ENCODE results near the gene AP1B1. TPM values are rescaled to one million over a fixed set of nuclear protein-coding genes. Genes with fewer than 3 reads are reported as not detected.

AP1B1 gene
- total and polyA plus RNA-seq, 4 donors: 17.6 to 63.4 (median 44.0) TPM

GRCh38 chr22:29330291-29330690 lies 58.1 kb downstream of the AP1B1 start:
- Histone ChIP-seq H3K27me3 (ENCODE audit: control insufficient read depth in 4 of 4, insufficient read depth in 4 of 4, low read length in 3 of 4) (no peaks in the 10 kb centered on the region), H3K9me3 (ENCODE audit: control insufficient read depth in 4 of 4, low read length in 3 of 4) (no peaks in the 10 kb centered on the region), H3K36me3 (ENCODE audit: control insufficient read depth in 4 of 4, insufficient read depth in 3 of 4, low read depth in 1 of 4, low read length in 3 of 4) (peaks cover 5 to 50% (median 10%) of the 10 kb centered on the region in 4 donors), H3K4me1 (ENCODE audit: control insufficient read depth in 4 of 4, insufficient read depth in 4 of 4, low read length in 3 of 4) (peaks cover 2 to 15% (median 9%) of the 10 kb centered on the region in 4 donors), H3K27ac (ENCODE audit: low read depth in 1 of 2, low read length in 2 of 2) (no peak overlapping the region), H3K4me3 (ENCODE audit: low read depth in 1 of 3, low read length in 3 of 3) (no peak overlapping the region), H3K9ac (ENCODE audit: low read depth in 1 of 2, low read length in 2 of 2) (no peak overlapping the region)
- no peak for TF ChIP-seq TAF1 (conservative IDR thresholded peaks at IDR 0.05)
- TF ChIP-seq YY1 (IDR thresholded peaks at IDR 0.05): no peak
- TF ChIP-seq ATF3 (IDR thresholded peaks at IDR 0.05): no peak
- no peak for TF ChIP-seq RXRA (IDR thresholded peaks at IDR 0.05)
- TF ChIP-seq NR2F2 (IDR thresholded peaks at IDR 0.05): no peak
- TF ChIP-seq FOXA1 (IDR thresholded peaks at IDR 0.05): no peak
- TF ChIP-seq EGR1 (IDR thresholded peaks at IDR 0.05; ENCODE audit: low read depth in 2 of 2): no peak
- TF ChIP-seq RAD21 (IDR thresholded peaks at IDR 0.05): no peak
- TF ChIP-seq, protein P1, sequence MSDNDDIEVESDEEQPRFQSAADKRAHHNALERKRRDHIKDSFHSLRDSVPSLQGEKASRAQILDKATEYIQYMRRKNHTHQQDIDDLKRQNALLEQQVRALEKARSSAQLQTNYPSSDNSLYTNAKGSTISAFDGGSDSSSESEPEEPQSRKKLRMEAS (IDR thresholded peaks at IDR 0.05): no peak
- no peak for TF ChIP-seq REST (IDR thresholded peaks at IDR 0.05)
- TF ChIP-seq HNF4G (IDR thresholded peaks at IDR 0.05): no peak
- TF ChIP-seq FOXA2 (IDR thresholded peaks at IDR 0.05): no peak
- no peak for DNase-seq (ENCODE audit: low spot score)
- 85% methylated on average over 19 of the region's 19 CpGs for WGBS

DNA sequence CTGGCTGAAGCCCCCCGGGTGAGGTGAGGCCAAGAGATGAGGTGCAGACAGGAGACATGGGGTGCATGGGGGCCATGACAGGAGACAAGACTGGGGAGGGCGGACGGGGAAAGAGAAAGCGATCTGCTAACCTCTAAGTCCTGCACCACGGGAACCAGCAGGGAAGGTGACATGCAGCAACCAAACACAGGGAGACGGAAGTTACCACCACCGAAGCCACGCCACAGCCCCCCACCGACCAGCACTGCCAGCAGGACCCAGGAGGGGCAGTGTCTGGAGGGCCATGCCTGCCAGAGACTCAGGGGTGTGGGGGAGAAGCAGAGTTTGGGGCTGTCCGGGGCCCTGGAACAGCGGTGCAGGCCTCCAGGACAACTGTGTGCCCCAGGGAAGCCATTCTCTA lies 58.8 kb downstream of the AP1B1 start:
- H3K27me3 ChIP-seq (ENCODE audit: control insufficient read depth in 4 of 4, insufficient read depth in 4 of 4, low read length in 3 of 4): no peaks in the 10 kb centered on the region
- no peak overlapping the region for H3K27ac ChIP-seq (ENCODE audit: low read depth in 1 of 2, low read length in 2 of 2)
- DNase-seq (ENCODE audit: low spot score): no peak
- 97% methylated on average over 11 of the region's 11 CpGs for WGBS
- H3K9me3 ChIP-seq (ENCODE audit: control insufficient read depth in 4 of 4, low read length in 3 of 4): no peaks in the 10 kb centered on the region
- peaks cover 0 to 8% (median 2%) of the 10 kb centered on the region in 4 donors for H3K4me1 ChIP-seq (ENCODE audit: control insufficient read depth in 4 of 4, insufficient read depth in 4 of 4, low read length in 3 of 4)
- H3K9ac ChIP-seq (ENCODE audit: low read depth in 1 of 2, low read length in 2 of 2): no peak overlapping the region
- H3K4me3 ChIP-seq (ENCODE audit: low read depth in 1 of 3, low read length in 3 of 3): no peak overlapping the region
- TF ChIP-seq NR2F2 (IDR thresholded peaks at IDR 0.05) (no peak), FOXA1 (IDR thresholded peaks at IDR 0.05) (no peak), CTCF (IDR thresholded peaks at IDR 0.05; ENCODE audit: low read depth, low read length, missing input control) (no peak), JUND (IDR thresholded peaks at IDR 0.05) (no peak), FOXA2 (IDR thresholded peaks at IDR 0.05) (no peak)
- TF ChIP-seq, protein P2, sequence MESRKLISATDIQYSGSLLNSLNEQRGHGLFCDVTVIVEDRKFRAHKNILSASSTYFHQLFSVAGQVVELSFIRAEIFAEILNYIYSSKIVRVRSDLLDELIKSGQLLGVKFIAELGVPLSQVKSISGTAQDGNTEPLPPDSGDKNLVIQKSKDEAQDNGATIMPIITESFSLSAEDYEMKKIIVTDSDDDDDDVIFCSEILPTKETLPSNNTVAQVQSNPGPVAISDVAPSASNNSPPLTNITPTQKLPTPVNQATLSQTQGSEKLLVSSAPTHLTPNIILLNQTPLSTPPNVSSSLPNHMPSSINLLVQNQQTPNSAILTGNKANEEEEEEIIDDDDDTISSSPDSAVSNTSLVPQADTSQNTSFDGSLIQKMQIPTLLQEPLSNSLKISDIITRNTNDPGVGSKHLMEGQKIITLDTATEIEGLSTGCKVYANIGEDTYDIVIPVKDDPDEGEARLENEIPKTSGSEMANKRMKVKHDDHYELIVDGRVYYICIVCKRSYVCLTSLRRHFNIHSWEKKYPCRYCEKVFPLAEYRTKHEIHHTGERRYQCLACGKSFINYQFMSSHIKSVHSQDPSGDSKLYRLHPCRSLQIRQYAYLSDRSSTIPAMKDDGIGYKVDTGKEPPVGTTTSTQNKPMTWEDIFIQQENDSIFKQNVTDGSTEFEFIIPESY (IDR thresholded peaks at IDR 0.05): no peak
- peaks cover 5 to 50% (median 10%) of the 10 kb centered on the region in 4 donors for H3K36me3 ChIP-seq (ENCODE audit: control insufficient read depth in 4 of 4, insufficient read depth in 3 of 4, low read depth in 1 of 4, low read length in 3 of 4)
